OCI-LY1 (cell line): ENCODE results near the gene IFIH1.

ENCODE experiments used
- H2AFZ ChIP-seq: fragments of 200-600 bp; sonication (generic), shearing (Covaris generic); 2 replicates; pipeline ENCODE4 v1.6.0; 2014; ENCODE audit warnings: antibody characterized with exemption, mild to moderate bottlenecking, low read length
- H3F3A ChIP-seq: fragments of 200-600 bp; sonication (generic), shearing (Covaris generic); 2 replicates; pipeline ENCODE4 v1.6.0; 2014; ENCODE audit warnings: mild to moderate bottlenecking, antibody characterized with exemption, low read length, moderate library complexity; ENCODE audit not compliant: insufficient read depth
- H3K27ac ChIP-seq: fragments of 200-600 bp; sonication (generic); 2 replicates; pipeline ENCODE4 v1.5.1; 2014; ENCODE audit warnings: low read length, mixed run types, mild to moderate bottlenecking, low read depth; ENCODE audit not compliant: poor library complexity, severe bottlenecking
- H3K27me3 ChIP-seq: fragments of 200-600 bp; sonication (generic); 2 replicates; pipeline ENCODE4 v1.6.0; 2014; ENCODE audit warnings: antibody characterized with exemption, mild to moderate bottlenecking, low read length, moderate library complexity; ENCODE audit not compliant: insufficient read depth
- H3K36me3 ChIP-seq: fragments of 200-600 bp; sonication (generic); 2 replicates; pipeline ENCODE4 v1.6.1; 2014; ENCODE audit warnings: mild to moderate bottlenecking, antibody characterized with exemption, low read length, moderate library complexity, mixed read lengths; ENCODE audit not compliant: insufficient read depth
- H3K4me1 ChIP-seq: fragments of 200-600 bp; sonication (generic); 2 replicates; pipeline ENCODE4 v1.5.1; 2014; ENCODE audit warnings: mild to moderate bottlenecking, low read length, moderate library complexity; ENCODE audit not compliant: insufficient read depth, severe bottlenecking
- H3K4me2 ChIP-seq: fragments of 200-600 bp; sonication (generic), shearing (Covaris generic); 2 replicates; pipeline ENCODE4 v1.6.1; 2014; ENCODE audit warnings: low read length
- H3K4me3 ChIP-seq: fragments of 200-600 bp; sonication (generic); 2 replicates; pipeline ENCODE4 v1.5.1; 2014; ENCODE audit warnings: low read length, low read depth, mild to moderate bottlenecking, mixed read lengths; ENCODE audit not compliant: poor library complexity, severe bottlenecking
- H3K79me2 ChIP-seq: fragments of 200-600 bp; shearing (Covaris generic); 2 replicates; pipeline ENCODE4 v1.6.1; 2016; ENCODE audit warnings: mixed run types, low read length, mixed read lengths; ENCODE audit not compliant: insufficient read depth
- H3K9ac ChIP-seq: fragments of 200-600 bp; sonication (generic), shearing (Covaris generic); 2 replicates; pipeline ENCODE4 v1.6.1; 2014; ENCODE audit warnings: mild to moderate bottlenecking, low read length, mixed read lengths
- H3K9me2 ChIP-seq: fragments of 200-600 bp; sonication (generic), shearing (Covaris generic); 2 replicates; pipeline ENCODE4 v1.6.1; 2014; ENCODE audit warnings: low read depth, mild to moderate bottlenecking, low read length, mixed read lengths
- H3K9me3 ChIP-seq: fragments of 200-600 bp; shearing (Covaris generic); 2 replicates; pipeline ENCODE4 v1.6.1; 2014; ENCODE audit warnings: low read length, mixed read lengths
- H4K20me1 ChIP-seq: fragments of 200-600 bp; sonication (generic), shearing (Covaris generic); 2 replicates; pipeline ENCODE4 v1.6.0; 2016; ENCODE audit warnings: mild to moderate bottlenecking, low read length; ENCODE audit not compliant: insufficient read depth
- EZH2 ChIP-seq: fragments of 200-600 bp; sonication (generic), shearing (Covaris generic); IDR thresholded peaks from 2 replicates; pipeline ENCODE4 v1.8.0; 2017; ENCODE audit warnings: borderline replicate concordance, mixed run types, mild to moderate bottlenecking, antibody characterized with exemption, low read length, moderate library complexity, mixed read lengths
- TF ChIP-seq, protein P1 (sequence below): fragments of 200-600 bp; sonication (generic), shearing (Covaris generic); IDR thresholded peaks from 2 replicates; pipeline ENCODE4 v1.5.1; 2017; ENCODE audit warnings: mild to moderate bottlenecking, antibody characterized with exemption, low read length, moderate library complexity, mixed read lengths

IFIH1 gene

GRCh38 chr2:162258169-162258568 is 60.3 kb downstream of the IFIH1 start:
- Histone ChIP-seq H2AFZ (no peak overlapping the region), H3K36me3 (no peaks in the 10 kb centered on the region), H3K4me3 (no peak overlapping the region), H3K79me2 (no peaks in the 10 kb centered on the region), H3K9ac (no peak overlapping the region), H3F3A (no peaks in the 10 kb centered on the region), H4K20me1 (no peaks in the 10 kb centered on the region), H3K4me1 (no peaks in the 10 kb centered on the region), H3K9me2 (no peaks in the 10 kb centered on the region), H3K9me3 (no peaks in the 10 kb centered on the region), H3K27me3 (no peaks in the 10 kb centered on the region), H3K4me2 (no peak overlapping the region), H3K27ac (no peak overlapping the region)
- no peak for TF ChIP-seq EZH2
- TF ChIP-seq, protein P1, sequence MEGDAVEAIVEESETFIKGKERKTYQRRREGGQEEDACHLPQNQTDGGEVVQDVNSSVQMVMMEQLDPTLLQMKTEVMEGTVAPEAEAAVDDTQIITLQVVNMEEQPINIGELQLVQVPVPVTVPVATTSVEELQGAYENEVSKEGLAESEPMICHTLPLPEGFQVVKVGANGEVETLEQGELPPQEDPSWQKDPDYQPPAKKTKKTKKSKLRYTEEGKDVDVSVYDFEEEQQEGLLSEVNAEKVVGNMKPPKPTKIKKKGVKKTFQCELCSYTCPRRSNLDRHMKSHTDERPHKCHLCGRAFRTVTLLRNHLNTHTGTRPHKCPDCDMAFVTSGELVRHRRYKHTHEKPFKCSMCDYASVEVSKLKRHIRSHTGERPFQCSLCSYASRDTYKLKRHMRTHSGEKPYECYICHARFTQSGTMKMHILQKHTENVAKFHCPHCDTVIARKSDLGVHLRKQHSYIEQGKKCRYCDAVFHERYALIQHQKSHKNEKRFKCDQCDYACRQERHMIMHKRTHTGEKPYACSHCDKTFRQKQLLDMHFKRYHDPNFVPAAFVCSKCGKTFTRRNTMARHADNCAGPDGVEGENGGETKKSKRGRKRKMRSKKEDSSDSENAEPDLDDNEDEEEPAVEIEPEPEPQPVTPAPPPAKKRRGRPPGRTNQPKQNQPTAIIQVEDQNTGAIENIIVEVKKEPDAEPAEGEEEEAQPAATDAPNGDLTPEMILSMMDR, result no peak

- Histone ChIP-seq H3F3A (no peaks in the 10 kb centered on the region), H3K27ac (no peak overlapping the region), H3K79me2 (no peaks in the 10 kb centered on the region), H4K20me1 (no peaks in the 10 kb centered on the region), H3K36me3 (no peaks in the 10 kb centered on the region), H3K27me3 (no peaks in the 10 kb centered on the region), H2AFZ (no peak overlapping the region), H3K4me1 (no peaks in the 10 kb centered on the region), H3K9ac (no peak overlapping the region), H3K4me2 (no peak overlapping the region), H3K9me2 (no peaks in the 10 kb centered on the region), H3K4me3 (no peak overlapping the region), H3K9me3 (no peaks in the 10 kb centered on the region)
- TF ChIP-seq, protein P1, result no peak
- TF ChIP-seq EZH2, result no peak
These were observed 61.1 kb downstream of the IFIH1 start for GRCh38 chr2:162257425-162257824.

DNA sequence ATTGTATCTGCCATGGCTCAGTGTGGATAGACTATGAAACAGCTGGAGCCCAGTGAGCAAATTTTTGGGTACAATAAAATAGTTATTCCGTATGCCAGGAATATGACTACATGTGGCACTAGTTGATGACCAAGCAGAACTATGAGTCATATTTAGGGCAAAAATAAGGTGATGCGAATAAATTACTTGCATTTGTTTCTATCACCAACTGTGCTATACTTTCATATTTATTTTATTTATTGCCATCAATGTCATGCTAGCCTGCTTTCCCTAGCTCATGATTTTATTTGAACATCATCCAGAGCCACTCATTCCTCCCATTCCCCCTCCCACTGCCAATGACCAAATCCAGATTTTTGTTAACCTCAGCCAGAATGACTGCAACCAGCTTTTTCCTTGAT is 61.9 kb downstream of the IFIH1 start:
- TF ChIP-seq, protein P1, result no peak
- no peak for TF ChIP-seq EZH2
- Histone ChIP-seq H3K27me3 (no peaks in the 10 kb centered on the region), H3K4me2 (no peak overlapping the region), H3K36me3 (no peaks in the 10 kb centered on the region), H3K79me2 (no peaks in the 10 kb centered on the region), H3K4me1 (no peaks in the 10 kb centered on the region), H3K9ac (no peak overlapping the region), H4K20me1 (no peaks in the 10 kb centered on the region), H2AFZ (no peak overlapping the region), H3K4me3 (no peak overlapping the region), H3F3A (no peaks in the 10 kb centered on the region), H3K9me3 (no peaks in the 10 kb centered on the region), H3K27ac (no peak overlapping the region), H3K9me2 (no peaks in the 10 kb centered on the region)
